ENCODE data around the gene OOEP. TPM values are rescaled to one million over a fixed set of nuclear protein-coding genes. Genes with fewer than 3 reads are reported as not detected.
A peak's percentile ranks its signal among the peaks of the same experiment; 100 is the strongest.

Gene OOEP
- total RNA-seq, 2 experiments from 2014 or later, result 0.55 to 0.86 TPM

- DNase-seq (no peak), ATAC-seq (no peak)
- H3K36me3 Mint-ChIP-seq (ENCODE audit: low read depth), result no peaks in the 10 kb centered on the region
- no peaks in the 10 kb centered on the region for H3K27me3 Mint-ChIP-seq
- ChIA-PET POLR2A (no interaction called here), CTCF (interaction anchor here (2.2 kb wide), 1 partner anchor 13 kb away, joined by 12 read pairs; no protein-coding TSS in a partner anchor)
- H3K9me3 Mint-ChIP-seq (ENCODE audit: low read depth), result no peaks in the 10 kb centered on the region
- H3K4me1 Mint-ChIP-seq, result no peaks in the 10 kb centered on the region
- H3K4me3 Mint-ChIP-seq, result no peak overlapping the region
- no peak overlapping the region for H3K27ac Mint-ChIP-seq
- intact Hi-C loops (cut with DNase I, micrococcal nuclease), result no loop called here
Observed at GRCh38 chr6:73339340-73339739, 30.4 kb downstream of the OOEP start.

GRCh38 chr6:73329201-73329600 is 40.5 kb downstream of the OOEP start:
- Mint-ChIP-seq H3K9me3 (ENCODE audit: low read depth) (no peaks in the 10 kb centered on the region), H3K27me3 (peaks cover 13% of the 10 kb centered on the region), H3K36me3 (ENCODE audit: low read depth) (no peaks in the 10 kb centered on the region), H3K4me3 (no peak overlapping the region), H3K4me1 (no peaks in the 10 kb centered on the region), H3K27ac (no peak overlapping the region)
- POLR2A ChIA-PET, result no interaction called here
- ATAC-seq (peak; percentile 66), DNase-seq (peak; percentile 20)
- intact Hi-C loops (cut with DNase I, micrococcal nuclease), result loop anchor here (5.0 to 10.0 kb wide), 5 partner anchors 194 to 1797 kb away; partner anchors contain the start of gene KCNQ5 (in 1 of the 2)
- CTCF ChIA-PET, result interaction anchor here (0.6 to 3.1 kb wide), 6 partner anchors 13 to 717 kb away, joined by 3 to 17 read pairs (median 4); no protein-coding TSS in a partner anchor

DNA sequence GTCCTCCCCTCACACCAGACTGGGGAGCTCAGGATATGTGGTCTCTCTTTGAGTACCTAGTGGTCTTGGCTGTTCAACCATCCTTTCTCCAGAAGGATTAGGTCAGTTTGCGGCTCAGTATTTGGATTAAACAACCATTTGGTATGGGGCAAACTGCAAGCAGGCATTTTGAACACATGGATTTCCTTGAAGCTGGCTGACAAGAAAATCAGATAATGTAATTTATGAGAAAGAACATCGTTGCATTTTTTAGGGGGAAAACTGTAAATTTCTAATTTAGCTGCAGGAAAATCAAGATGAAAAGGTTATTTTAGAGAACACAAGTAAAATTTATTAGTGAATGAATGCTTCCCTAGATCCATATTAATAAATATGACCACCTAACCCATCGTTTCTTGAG is 40.9 kb downstream of the OOEP start:
- CTCF ChIA-PET, result interaction anchor here (0.6 to 4.7 kb wide), 13 partner anchors 12 to 716 kb away, joined by 3 to 31 read pairs (median 3); no protein-coding TSS in a partner anchor
- Mint-ChIP-seq H3K9me3 (ENCODE audit: low read depth) (no peaks in the 10 kb centered on the region), H3K27ac (no peak overlapping the region), H3K4me3 (no peak overlapping the region), H3K36me3 (ENCODE audit: low read depth) (no peaks in the 10 kb centered on the region), H3K4me1 (no peaks in the 10 kb centered on the region), H3K27me3 (peaks cover 13% of the 10 kb centered on the region)
- intact Hi-C loops (cut with DNase I, micrococcal nuclease), result loop anchor here (5.0 to 10.0 kb wide), 5 partner anchors 194 to 1796 kb away; partner anchors contain the start of gene KCNQ5 (in 1 of the 2)
- no peak for DNase-seq
- ATAC-seq, result no peak
- POLR2A ChIA-PET, result no interaction called here

DNA sequence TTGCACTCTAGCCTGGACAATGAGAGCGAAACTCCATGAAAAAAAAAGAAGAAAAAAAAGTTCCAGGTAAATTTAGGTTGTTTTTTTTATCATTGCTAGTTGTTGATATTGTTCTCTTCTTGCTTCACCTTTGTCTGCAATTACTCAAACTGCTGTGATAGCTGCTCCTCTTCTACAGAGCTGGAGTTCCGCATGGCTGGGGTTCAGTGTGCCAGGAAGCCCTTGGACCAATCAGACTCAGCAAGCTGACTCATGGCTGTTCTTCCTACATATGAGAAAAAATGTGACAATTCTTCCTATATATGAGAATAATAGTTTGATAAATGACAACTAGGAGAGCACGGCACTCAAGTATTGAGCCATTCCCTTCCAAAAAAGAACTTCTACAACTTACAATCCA is 44.0 kb downstream of the OOEP start:
- H3K9me3 Mint-ChIP-seq (ENCODE audit: low read depth), result no peaks in the 10 kb centered on the region
- no peaks in the 10 kb centered on the region for H3K36me3 Mint-ChIP-seq (ENCODE audit: low read depth)
- H3K4me3 Mint-ChIP-seq, result no peak overlapping the region
- no peak for ATAC-seq
- no peaks in the 10 kb centered on the region for H3K4me1 Mint-ChIP-seq
- CTCF ChIA-PET, result interaction anchor here (1.4 to 4.7 kb wide), 5 partner anchors 10 to 914 kb away, joined by 5 to 31 read pairs (median 11); no protein-coding TSS in a partner anchor
- DNase-seq, result no peak
- H3K27ac Mint-ChIP-seq, result no peak overlapping the region
- peaks cover 11% of the 10 kb centered on the region for H3K27me3 Mint-ChIP-seq
- intact Hi-C loops (cut with DNase I, micrococcal nuclease), result loop anchor here (1.0 to 10.0 kb wide), 7 partner anchors 40 to 1793 kb away; partner anchors contain the start of gene KCNQ5 (in 1 of the 2)
- POLR2A ChIA-PET, result no interaction called here

DNA sequence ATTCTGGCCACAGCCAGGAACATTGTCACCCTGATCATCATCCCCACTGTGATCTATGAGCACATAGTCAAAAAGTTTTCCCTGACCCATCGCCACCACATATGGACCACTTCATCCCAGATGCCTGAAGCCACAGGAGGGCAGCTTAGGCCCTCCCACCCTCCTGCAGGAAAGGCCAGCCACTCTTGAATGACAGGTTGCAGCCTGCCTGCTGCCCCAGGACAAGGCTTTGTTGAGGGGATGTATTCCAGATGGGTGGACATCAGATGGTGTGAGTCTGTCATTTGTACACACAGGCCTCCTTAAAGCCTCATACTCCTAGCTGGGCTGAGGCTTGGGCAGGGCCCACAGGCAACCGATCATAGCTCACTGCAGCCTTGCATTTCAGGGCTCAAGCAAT is 46.4 kb downstream of the OOEP start:
- Mint-ChIP-seq H3K27ac (no peak overlapping the region), H3K36me3 (ENCODE audit: low read depth) (no peaks in the 10 kb centered on the region), H3K9me3 (ENCODE audit: low read depth) (peaks cover under 1% of the 10 kb centered on the region), H3K4me3 (no peak overlapping the region), H3K4me1 (no peaks in the 10 kb centered on the region), H3K27me3 (peaks cover 4% of the 10 kb centered on the region)
- ATAC-seq (no peak), DNase-seq (no peak)
- intact Hi-C loops (cut with DNase I, micrococcal nuclease), result loop anchor here in 1 of 2 experiments (10.0 kb wide), 1 partner anchor 189 kb away; no protein-coding TSS in a partner anchor
- POLR2A ChIA-PET, result no interaction called here
- CTCF ChIA-PET, result no interaction called here

Other genes with a start within 250 kb of the OOEP start
- gene KHDC1L, start 144.4 kb downstream of the OOEP start, total RNA-seq, result not detected
- 1 to 10 TPM; 2.8 to 4.2 TPM for gene KHDC1, start 106.7 kb downstream of the OOEP start, total RNA-seq
- not detected for gene DPPA5, start 15.6 kb downstream of the OOEP start, total RNA-seq
- gene KHDC3L, start 7.2 kb downstream of the OOEP start, total RNA-seq, result not detected
- under 1 TPM; 0.51 to 0.66 TPM for gene DDX43, start 24.9 kb upstream of the OOEP start, total RNA-seq
- 10 to 100 TPM; 22.2 to 24.1 TPM for gene CGAS, start 82.4 kb upstream of the OOEP start, total RNA-seq
- gene MTO1, start 91.8 kb upstream of the OOEP start, total RNA-seq, result 10 to 100 TPM; 45.0 to 49.7 TPM
- gene EEF1A1, start 151.1 kb upstream of the OOEP start, total RNA-seq, result over 10,000 TPM; 11,209 to 15,482 TPM